Measurements from ENCODE around the gene CCN5.
"Not testable (repeated sequence)": the region's sequence is repeated elsewhere in the genome, so short reads cannot be mapped to it uniquely, and the experiment has no call there.

Gene CCN5

GRCh38 chr20:44695295-44695673 is 19.9 kb upstream of the CCN5 start:
- no peak for DNase-seq (ENCODE audit: low read depth)

DNA sequence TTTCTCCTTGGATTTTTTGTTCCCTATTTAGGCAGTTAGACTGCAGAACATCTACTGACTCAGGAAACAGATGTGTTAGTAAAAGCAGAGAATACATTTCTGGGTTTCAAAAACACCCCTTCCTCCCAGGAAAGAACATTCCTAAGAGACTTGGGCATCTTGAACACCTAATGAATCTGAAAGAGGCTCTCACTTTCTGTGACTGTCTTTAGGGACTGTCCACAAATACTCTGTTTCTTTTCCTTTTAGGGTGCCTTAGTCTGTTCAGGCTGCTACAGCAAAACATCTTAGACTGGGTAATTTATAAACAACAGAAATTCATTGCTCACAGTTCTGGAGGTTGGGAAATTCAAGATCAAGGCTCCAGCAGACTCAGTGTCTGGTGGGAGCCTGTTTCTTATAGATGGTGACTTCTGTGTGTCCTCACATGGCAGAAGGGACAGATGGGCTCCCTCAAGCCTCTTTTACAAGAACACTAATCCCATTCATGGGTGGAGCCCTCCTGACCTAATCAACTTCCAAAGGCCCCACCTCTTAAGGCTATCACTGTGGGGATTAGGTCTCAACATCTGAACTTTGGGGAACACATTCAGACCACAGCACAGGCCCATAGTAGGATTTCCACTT is 19.4 kb upstream of the CCN5 start:
- DNase-seq (ENCODE audit: low read depth), result peak; percentile 65

DNA sequence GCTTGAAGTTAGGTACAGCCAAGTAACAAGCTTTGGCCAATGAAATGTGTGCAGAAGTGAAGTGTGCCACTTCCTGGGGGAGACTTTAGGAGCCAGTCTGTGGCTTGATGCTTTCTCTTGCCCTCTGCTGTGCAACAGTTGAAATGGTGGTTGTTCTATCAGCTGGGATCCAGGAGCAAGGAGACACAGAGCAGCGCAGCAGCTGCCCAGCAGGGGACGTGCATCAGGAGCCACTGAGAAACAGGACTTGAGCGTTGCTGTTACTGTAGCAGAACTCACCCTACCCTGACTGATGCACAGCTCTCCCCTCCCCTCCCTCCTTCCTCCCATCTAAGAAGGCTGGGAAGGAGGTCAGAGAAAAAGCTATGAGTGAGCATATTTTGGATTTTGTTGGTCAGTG is 18.9 kb upstream of the CCN5 start:
- DNase-seq (ENCODE audit: low read depth), result no peak

- not testable (repeated sequence) for DNase-seq (ENCODE audit: low read depth)
Measured at GRCh38 chr20:44697041-44697440, 18.1 kb upstream of the CCN5 start.

GRCh38 chr20:44698351-44698750 is 16.8 kb upstream of the CCN5 start:
- DNase-seq (ENCODE audit: low read depth), result no peak

DNA sequence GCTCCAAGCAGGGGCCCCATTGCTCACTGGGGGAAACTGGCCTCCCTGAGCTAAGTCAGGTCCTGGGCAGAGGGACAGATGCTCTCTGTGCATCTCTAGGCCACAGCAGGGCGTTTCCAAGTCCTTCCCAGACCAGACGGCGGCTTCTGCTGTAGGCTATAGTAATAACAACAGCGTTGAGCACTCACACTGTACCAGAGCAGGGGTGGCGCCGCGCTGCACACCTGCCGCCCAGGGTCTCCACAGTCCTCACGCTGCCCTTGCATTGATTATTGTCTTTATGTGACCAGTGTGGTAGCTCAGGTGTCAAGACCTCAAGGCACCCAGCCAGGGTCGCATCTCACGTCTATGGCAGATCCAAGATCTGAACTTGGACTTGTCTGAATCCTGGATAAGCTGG is 14.9 kb upstream of the CCN5 start:
- DNase-seq (ENCODE audit: low read depth), result no peak

DNA sequence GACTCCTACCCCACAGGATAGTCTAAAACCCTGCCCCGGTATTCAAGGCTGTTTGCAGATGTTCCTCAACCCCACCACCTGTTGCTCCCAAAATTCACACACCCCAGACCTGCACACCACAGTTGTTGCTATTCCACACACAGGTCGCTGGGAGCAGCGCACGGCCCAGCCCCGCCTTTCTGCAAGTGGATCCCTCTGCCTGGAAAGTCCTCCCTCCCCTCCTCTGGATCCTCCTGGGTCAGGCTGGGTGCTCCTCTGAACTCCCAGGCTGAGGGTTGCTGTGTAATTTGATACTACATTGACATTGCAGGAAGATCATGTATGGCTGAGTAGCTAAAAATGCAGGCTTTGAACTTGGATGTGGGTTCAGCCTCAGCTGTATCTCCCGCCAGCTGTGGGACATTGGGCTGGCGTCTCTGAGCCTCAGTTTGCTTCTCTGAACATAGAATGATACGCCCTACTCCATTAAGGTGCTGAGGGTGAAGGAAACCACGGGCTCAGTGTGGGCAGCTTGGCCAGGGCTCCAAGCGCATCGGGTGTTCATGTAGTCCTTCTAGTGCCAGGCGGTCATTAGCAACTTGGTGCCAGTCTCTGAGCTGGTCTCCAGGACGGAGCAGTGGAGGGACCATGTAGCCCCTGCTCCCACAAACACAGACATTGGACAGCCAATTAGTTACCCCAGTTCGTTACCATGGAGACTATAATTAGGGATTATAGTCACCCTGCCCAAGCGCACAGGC is 13.9 kb upstream of the CCN5 start:
- peak; percentile 49 for DNase-seq (ENCODE audit: low read depth)

- no peak for DNase-seq (ENCODE audit: low read depth)
Measured at GRCh38 chr20:44701858-44702256, 13.3 kb upstream of the CCN5 start.

DNA sequence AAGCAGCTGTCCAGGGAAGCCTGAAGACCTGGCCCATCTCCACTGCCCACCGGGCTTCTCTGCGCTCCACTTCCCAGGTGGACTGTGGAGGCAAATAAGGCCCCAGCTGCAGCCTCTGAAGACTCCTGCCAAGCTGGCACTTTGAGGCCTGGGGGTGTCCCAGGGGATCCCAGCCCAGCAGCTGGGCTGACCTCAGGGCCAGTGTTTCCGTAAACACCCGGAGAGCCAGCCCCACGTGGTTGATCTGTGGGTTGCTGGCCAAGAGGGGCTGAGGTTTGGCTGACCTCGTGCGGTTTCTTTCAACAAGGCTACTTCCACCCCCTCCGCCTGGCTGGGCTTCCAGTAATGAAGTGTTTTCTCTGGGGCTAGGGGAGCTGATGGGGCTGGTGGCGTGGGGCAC is 12.4 kb upstream of the CCN5 start:
- DNase-seq (ENCODE audit: low read depth), result peak; percentile 95

DNA sequence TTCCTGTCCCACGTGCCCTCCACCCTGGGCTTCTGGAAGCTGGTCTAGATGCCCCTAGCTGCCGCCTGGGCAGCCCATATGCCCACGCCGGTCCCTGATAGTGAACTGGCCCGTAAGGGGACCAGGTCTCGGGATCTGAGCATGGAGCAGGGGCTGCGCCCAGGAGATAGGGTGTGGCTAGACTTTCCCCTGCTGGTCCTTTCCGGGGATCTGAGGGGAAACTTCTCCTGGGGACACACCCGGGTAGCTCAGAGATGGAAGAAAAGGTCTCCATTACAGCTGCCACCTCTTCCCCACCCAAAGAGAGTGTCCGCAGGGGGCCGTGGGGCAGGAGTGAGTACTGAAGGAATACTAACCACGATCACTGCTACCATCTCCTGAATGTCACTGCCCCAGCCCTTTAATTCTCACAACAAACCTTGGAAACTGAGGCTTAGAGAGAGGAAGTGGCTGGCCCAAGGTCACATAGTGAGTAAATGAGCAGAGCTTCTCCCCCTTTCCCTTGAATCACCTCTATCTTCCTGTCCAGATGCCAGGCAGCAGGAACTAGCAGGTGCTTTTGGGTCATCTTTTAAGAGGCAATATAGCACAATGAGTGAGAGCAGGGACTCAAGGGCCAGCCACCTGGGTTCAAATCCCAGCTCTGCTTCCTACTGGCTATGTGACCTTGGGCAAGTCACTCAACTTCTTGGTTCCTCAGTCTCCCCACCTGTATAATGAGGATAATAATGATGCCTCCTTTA is 11.8 kb upstream of the CCN5 start:
- no peak for DNase-seq (ENCODE audit: low read depth)

- no peak for DNase-seq (ENCODE audit: low read depth)
Measured at GRCh38 chr20:44703956-44704488, 11.1 kb upstream of the CCN5 start.

DNA sequence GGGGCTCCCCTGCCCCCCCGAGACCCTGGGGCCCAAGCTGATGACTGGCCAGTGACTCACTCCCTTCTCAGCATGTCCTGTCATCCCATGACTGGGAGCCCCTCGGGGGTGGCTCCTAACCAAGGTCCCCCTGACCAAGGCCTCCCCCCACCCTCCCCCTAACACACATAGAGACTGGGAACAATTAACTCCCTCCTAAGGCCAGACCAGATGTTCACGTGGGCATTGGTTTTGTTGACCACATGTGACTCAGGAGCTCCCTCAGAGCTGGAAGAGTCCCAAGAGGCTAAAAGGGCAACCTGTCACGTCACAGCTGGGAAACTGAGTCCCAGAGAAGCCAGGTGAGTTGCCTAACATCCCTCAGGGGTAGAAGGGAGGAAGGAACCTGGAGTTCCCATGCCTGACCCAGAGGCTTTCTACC is 10.6 kb upstream of the CCN5 start:
- DNase-seq (ENCODE audit: low read depth), result peak; percentile 54

GRCh38 chr20:44705364-44706094 is 9.6 kb upstream of the CCN5 start:
- DNase-seq (ENCODE audit: low read depth), result no peak

DNA sequence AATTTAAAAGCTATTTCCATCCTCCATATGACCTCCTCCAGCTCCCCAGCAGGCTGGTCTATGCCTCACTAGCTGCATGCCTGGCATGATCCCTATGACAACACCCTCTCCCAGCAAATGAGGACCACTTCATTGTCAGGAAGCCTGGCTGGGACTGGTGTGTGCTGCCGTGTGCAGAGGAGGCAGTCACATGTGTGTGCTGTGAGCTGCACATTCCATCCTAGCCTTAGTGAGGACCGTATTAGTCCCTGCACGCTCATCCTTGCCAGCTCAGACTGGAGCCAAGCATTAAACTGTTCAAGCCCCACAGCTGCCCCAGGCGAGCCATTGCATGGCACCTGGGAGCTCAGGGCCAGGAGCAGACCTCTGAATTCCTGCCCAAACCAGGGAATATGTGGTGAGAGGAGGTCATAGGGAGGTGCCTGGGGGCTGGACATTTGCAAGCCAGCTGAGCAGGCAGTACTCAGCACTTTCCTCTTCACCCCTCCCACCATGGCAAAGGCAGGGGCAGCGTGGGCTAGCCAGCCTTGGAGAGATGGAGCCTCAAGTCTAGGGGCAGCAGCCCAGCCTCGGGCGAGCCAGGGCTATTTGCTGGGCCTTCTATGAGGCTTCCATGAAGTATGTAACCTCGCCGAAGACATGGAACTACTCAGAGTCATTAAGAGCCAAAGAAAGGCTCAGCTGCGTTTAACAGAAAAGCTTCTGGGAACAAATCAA is 8.7 kb upstream of the CCN5 start:
- no peak for DNase-seq (ENCODE audit: low read depth)

DNA sequence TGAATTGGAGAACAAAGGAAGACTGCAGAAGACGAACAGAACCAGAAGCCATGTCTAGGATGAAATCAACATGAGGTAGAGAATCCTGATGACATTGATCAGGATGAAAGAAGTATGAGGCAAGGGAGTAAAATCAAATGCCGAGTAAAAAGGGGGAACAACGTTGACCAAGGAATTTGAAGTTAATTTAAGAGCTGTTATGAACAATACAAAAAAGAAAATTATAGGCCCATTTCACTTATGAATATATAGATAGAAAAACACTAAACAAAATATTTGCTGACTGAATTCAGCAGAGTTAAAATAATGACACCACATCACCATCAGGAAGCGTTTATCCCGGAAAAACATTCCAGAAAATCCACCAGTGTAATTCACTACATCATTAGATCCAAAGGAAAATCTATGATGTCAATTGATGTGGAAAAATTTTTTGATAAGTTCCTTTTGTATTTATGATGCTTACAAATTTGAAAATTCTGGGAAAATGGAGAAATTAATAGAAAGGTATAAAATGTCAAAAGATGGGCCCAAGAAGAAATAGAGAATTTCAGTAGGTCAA is 8.1 kb upstream of the CCN5 start:
- DNase-seq (ENCODE audit: low read depth), result no peak

DNA sequence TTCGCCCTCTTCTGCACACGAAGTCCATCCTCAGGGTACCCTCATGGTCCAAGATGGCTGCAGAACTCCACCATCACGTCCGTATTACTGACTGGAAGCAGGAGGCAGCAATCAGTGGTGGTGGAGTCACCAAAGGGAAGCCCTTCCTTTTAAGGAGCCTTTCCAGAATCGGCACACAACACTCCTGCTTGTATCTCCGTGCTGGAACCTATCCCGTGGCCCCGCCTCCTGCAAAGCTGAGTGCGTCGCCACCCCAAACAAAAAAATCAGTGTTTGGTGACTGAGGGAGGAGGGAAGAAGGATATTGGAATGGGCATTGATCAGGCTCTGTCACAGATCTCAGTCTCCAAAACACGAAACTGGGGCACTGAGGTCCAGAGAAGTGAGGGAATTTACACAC is 5.8 kb upstream of the CCN5 start:
- no peak for DNase-seq (ENCODE audit: low read depth)

DNA sequence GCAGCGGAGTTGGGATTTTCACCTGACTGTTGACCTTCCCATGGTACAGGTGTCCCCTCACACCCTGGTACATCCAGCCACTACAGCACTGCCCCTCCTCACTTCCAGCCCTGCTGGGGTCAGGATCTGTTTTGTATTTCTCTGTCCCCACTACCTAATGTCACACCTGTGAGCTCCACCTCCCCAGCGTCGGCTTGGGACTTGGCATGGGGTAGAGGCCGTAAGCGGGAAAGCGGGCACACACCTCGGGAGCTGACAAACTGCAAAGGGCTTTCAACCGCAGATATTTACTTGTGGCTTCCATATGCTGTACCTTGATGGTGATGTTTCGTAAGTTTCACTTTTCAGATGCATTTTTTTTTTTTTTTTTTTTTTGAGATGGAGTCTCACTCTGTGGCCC is 5.4 kb upstream of the CCN5 start:
- no peak for DNase-seq (ENCODE audit: low read depth)

DNA sequence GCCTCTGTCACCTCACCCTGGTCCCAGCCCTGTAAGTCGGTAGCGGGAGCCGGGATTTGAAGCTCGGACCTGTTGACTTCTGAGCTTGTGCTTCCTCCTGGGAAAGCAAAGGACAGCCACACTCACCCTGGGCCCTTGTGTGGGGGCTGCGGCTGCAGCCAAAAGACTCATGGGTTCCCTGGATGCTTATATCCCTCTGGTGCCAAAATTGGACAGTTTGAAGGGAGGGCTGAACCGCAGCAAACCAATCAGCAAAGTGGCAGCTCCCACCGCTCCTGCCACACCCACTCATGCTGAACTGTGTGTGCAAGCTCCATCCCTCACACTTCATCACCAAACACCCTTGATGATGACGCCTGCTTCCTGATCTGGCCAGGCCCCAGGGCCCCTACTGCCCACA is 3.9 kb upstream of the CCN5 start:
- no peak for DNase-seq (ENCODE audit: low read depth)

GRCh38 chr20:44714102-44714700 is 968 bp upstream of the CCN5 start:
- no peak for DNase-seq (ENCODE audit: low read depth)

DNA sequence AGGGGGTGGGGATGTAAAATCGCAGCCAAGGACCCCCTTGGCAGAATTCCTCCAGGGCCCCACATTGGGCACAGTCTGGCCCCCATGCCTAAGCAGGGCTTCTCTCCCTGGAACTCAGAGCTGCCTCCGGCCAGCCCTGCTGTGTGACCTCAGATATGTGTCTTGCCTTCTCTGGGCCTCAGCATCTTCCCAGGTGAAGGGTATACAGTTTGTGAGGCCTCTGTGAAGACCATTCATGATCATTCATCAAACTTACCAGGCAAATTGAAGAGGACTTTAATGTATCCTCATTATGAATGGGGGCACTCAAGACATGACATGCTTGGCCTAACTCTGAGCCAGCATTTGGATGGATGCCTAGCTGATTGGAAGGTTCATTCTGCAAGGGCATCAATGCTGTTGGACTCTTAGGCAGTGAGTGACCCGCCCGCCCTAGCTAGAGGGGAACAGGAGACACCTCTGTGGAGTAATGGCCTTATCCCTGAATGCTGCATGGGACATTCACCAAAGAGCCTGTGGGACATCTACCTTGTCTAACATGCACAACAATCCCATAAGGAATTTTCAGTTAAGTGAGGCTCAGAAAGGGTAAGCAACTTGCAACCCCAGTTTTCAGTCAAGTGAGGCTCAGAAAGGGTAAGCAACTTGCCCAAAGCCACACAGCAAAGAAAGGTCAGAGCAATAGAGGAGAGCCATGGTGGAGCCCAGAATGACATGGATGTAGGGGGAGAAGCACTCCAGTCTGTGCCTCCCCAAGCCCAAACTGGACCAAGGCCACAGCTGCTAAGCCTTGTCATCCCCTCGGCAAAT is 535 bp downstream of the CCN5 start:
- DNase-seq (ENCODE audit: low read depth), result no peak
